ENCODE measurements around the gene PCARE.

Gene PCARE

DNA sequence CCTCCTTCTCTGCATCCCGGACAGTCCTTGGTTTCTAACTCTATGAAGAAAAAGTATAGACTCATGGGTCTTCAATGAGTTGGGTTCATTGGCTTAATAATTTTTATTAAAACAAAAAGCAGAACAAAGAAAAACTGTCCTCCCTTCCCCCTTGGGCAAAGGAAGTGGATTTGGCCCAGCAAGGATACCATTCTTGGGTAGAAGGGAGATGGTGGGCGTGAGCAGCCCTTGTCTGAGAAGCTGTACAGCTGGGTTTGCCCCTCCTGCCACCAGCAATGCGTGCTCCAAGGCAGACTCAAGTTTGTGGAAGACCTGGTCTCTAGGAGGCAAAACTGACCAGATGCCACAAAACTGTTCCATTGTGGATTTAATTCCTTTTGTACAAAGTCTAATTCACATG, 12.7 kb downstream of the PCARE start:
- DNase-seq: no peak

DNA sequence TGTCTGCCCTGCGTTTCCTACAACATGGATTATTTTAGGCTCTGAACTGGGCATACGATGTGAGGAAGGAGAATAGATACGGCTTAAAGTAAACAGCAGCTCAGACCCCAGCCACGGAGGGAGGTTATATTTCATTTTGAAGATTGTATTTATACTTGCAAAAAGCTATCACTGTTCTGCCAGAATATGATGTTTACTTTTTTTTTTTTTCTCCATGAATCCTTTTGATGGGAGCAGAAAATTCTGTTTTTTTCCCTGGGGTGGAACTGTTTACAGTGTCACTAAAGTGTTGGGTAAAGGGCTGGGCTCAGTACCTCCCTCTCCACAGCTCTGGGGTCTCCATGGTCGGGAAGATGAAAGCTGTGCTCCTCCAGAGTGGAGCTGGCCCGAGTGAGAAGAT, 13.1 kb downstream of the PCARE start:
- no peak for DNase-seq

DNA sequence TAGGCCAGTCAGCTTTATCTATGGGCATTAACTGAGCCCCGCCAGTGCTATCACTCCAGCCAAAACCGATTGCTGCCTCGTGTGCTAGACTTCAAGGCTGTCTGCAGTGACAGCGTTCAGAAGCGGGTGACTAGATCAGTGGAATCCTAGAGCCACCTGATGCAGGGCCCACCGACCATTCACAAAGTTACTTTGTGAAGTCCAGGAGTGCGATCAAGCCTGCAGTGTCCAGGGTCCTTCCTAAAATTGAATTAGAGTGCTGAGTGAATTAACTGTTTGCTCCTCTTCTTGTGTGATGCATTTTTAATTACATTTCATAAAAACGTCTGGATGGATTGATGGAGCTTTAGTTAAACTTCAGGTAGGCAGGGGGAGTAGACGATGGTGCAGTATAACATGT, 13.9 kb downstream of the PCARE start:
- no peak for DNase-seq

DNA sequence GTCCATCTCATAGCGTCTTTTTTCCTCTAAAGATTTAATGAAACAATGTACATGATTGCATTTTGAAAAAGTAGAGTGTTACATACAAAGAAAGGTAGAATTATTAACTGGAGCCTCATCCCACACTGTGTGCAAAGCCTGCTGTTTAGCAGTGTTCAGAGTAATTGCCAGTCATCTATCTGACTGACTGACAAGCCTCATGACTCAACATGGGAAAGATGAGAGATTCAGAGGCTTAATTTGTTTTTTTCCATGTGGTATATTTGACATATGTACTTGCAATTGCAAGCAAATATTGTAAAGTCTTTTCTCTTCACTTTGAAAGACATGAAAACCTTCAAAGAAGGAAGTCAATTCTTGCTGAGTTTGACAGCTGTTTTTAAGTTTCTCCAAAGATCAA, 14.7 kb downstream of the PCARE start:
- DNase-seq: no peak

DNA sequence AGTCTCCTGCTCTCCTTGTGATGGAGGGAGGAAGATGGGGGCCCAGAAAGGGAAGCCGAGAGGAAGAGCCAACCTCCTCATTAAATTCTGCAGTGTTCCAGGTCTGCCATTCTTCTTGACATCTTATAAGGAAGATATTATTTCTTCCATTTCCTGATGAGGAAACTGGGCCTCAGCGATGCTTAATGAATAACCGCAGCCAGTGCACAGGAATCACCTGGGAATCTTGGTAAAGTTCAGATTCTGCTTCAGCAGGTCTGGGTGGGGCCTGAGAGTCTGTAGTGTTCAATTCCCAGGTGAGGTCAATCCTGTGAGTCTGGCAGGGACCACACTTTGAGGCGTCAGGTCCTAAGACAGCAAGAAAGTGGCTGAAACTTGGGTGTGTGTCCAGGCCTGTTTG, 17.3 kb downstream of the PCARE start:
- DNase-seq: no peak

DNA sequence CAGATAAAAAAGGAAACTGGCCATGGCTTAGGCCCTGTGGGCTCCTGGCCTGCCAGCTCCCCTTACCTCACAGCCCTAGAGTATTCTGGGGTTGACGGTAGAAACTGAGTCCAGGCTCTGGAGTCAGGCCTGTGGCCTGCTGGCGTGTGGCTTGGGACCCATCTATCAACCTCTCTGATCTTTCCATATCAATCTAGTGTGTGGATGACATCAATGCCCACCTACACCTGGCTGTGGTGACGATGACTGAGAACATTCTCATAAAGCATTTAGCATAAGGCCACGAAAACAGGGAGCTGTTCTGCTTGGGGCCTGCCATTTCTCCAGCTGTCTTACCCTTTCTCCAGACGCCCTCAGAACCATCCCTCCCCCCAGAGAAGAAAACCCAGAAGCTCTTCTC, 17.9 kb downstream of the PCARE start:
- DNase-seq: no peak

DNA sequence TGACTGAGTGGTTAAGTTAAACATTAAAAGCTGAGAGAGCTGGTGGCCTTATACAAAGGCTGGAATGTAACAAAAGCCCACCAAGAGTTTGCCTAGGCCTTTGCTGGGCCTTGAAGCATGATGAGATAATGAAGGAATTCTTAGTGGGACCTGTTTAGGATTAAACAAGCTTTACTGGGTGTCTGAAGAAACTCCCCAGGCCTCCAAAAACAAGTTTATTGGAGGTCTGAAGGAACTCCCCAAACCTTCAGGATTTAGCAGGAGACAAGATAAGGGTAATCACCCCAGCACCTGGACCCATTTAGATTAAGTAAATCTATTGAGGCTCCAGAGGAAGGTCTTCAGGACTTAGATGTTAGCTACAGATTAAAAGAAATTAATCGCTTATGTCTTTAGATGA, 18.7 kb downstream of the PCARE start:
- no peak for DNase-seq

DNA sequence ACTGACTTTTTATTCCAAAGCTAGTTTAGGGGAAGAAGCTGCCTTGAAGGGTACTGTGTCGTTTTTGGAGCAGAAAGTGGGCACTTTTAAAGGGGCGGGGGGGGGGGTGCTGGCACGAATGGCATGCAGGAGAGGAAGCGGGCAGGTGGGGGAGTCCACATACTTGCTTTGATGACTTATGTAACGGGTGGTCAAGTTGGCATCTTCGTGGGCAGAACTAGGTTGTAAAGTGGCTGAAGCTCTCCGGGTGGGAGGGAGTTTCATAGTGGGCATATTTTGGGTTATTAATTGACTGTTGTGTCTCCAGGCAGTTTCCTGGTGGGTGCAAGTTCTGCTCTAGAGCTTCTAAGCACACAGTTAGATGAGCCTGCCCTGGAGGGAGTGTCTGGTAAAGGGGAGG, 19.9 kb downstream of the PCARE start:
- no peak for DNase-seq

DNA sequence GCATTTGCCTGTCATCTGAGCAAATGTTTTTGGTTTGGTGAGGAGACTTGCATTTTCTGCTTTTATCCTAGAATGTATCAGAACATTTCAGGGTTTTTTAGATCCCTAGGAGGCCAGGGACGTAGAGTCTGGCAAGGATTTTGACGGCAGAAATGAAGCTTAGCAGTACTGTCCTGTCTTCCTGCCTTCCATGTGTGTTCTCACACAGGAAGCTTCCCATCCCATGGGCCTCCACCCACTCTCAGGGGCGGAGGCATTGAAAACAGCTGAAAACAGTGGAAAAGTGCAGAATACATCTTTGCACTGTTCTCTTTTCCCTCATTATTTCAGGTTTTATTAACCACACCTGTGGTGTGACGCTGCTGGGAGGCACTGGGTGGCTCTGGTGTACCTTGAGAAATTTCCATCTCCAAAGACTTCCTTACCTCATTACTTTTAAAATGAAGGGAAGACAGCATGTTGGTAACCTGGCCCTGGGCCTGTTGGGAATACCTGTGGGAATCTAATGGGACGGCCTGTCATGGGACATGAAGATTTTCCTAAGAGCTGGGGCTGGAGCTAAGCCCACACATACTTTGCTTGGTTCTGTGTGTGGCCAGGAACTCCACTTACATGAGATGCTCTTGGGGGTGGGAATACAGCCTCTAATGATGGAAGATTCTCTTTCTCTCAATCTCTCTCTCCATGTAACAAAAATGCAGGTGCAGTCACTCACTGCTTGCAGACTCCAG, 20.5 kb downstream of the PCARE start:
- DNase-seq: no peak

DNA sequence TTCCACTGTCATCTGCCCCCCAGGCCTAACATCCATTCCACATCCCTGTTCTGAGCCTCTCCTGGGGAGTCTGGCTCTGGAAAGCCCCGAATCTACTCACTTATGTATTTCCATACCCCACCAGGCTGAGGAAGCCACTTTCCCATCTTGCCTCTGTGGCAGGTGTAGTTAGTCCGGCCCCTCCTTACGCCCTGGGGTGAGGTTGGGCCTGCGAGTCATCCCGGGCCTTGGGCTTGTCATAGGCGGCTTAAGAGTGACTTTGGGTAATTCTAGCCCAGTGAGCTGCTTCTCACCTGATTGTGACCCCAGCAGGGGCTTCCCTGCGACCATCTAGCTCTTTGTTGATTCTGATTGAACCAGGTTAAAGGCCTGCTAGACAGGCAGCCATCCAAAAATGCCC, 21.1 kb downstream of the PCARE start:
- DNase-seq: no peak

DNA sequence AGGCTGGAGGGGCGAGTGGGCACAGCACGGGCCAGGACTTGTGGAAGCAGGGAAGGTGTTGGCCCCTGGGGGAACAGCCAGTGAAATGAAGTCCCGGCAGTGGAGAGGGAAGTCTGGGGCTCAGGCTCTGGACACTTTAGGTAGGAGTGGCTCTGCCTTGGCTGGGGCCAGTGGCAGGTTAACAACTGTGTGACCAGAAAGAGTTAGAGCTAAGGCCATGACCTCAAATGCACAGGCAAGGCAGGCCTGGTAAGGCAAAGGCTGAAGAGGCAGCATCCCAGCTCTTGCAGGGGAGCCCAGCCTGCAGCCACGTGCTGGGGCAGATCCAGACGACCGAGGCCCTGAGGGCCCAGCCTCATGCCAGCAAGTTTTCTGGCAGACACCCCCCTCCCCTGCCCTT, 21.5 kb downstream of the PCARE start:
- no peak for DNase-seq

DNA sequence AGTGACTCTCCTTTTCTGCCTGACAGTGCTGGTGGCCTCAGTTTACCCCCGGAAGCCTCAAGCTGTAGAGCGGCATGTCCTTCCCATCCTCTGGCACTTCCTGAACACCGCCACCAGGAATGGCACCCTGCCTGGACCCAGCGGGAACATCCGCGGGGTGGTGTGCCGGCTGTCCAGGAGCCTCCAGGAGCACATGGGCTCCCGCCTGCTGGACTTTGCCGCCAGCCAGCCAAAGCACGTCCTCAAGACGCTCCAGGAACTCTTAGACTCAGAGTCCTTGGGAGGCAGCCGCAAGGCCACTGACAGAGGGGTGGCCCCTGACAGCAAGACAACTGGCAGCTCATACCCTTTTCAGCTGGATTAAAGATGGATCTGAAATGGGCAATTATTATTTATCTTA, 22.6 kb downstream of the PCARE start:
- no peak for DNase-seq

DNA sequence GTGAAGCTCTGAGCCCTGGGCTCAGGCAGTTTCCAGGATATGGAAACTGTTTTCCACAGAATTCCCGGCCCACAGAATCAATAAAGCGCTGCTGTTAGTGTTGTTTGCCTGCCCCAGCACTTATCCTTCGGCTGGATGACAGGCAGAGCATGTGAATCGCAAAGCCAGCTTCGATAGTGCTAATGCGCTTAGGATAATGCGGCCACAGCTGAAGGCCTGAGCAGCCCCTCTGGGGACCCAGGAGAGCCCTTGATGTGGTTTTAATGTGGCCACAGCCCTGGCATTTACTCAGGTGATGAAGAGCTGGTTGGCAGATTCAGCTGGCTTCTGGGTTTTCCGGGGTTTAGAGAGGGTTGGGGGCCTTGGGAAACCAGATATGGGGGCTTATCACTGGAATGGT, 23.7 kb downstream of the PCARE start:
- DNase-seq: no peak

DNA sequence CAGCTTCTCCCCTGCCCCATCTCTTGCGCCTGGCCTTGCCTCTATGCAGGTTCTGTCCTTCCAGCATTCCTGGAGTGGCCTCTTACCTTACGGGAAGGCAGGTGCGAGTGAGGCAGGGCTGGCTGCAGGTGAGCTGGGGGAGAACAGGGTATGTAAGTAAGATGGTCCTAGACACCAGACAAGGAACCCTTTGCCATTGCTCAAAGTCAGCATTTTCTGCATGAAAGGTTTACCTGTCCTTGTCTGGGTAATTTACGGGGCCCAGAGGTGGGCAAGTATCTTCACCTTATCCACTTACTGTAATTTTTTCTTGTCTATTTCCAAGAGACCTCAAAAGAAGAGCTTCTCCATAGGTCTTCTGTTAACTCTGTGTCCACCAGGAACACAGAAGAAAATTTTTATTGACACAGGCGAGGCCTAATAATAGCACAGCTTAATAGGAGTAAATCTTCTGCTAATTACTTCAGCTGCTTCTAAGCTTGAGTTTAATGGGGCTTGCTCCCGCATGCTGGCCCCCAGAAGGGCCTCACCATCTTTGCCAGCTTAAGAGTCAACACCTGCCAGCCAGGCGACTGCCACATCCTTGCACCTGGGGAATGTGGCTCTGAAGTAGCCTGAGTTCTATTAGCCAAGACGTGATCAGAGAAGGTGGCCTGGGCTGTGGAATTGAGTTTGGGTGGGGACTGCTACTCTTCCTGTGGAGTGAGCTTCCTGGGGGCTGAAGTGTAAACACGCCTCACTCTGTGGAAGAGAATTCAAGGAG, 27.1 kb downstream of the PCARE start:
- DNase-seq: no peak

DNA sequence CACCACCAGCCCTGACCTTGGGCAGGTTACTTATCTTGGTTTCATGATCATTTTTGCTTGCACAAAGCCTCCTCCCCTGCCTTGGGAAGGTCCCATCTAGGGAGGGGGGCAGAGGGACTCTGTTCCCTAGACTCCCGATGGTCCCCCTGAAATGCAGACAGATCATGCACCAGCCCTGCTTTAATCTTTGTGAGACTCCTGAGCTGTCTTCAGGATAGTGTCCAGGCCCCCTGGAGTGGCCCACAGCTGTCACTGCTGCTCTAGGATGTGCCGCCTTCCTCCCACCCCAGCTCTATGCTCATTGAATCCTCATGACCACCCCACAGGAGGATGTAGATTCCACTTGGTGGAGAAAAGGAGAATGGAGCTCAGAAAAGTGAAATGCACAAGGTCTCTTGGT, 28.0 kb downstream of the PCARE start:
- DNase-seq: no peak

DNA sequence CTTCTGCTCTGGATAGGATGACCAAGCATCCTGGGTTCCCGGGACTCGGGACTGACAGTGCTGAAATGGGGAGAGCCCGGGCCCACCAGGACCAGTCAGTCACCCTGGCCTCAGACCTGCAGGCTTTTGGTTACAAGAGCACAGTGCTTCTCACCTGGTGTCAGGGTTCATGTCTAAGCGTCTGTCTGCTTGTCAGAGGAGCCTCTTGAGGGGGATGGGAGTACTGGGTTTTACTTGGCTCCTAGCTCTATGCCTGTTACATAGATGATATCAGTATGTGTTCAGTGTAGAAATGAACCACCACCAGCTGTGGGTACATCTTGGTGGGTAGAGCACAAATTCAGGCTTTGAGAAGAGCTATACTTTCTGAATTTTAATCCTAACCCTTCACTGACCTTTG, 29.9 kb downstream of the PCARE start:
- DNase-seq: no peak

DNA sequence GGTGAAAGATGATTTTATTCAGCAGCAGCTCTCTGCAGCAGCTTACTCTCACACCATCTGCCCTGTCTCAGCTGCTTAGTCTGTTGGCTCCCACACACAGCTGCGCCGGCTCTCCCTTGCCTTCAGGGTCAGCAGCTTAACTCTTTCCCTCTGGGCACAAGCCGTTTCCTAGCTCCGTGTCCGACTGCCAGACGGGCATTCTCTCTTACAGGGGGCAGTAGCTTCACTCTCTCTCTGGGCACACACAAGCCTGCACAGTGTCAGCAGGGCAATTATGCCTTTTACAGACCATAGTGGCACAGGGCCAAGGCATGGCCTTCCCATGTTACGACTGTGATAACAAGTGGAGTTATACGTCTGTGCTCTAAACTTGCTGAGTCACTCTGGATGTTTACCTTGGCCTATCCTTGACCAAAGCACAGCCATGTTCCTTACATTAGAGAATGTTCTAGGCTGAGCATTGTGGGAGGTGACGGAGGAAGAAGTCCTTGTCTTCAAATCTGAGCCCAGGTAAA, 31.7 kb downstream of the PCARE start:
- DNase-seq: no peak

DNA sequence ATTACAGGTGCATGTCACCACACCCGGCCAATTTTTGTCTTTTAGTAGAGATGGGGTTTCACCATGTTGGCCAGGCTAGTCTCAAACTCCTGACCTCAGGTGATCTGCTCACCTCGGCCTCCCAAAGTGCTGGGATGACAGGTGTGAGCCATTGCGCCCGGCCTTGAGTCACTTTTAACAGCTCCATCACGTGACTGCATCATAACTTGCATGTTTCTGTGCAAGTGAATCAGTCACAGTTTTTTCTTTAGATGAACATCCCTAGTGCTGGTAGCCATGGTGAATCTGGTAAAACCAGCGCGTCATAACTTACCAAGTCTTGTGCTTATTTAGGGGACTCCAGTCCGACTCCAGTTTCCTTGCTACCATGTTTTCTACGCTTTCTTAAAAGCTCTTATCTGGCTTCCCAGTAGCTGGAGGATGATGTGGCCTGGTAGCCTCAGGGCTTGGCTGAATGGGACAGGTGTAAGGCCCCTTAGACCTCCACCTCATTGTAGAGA, 33.1 kb downstream of the PCARE start:
- no peak for DNase-seq

DNA sequence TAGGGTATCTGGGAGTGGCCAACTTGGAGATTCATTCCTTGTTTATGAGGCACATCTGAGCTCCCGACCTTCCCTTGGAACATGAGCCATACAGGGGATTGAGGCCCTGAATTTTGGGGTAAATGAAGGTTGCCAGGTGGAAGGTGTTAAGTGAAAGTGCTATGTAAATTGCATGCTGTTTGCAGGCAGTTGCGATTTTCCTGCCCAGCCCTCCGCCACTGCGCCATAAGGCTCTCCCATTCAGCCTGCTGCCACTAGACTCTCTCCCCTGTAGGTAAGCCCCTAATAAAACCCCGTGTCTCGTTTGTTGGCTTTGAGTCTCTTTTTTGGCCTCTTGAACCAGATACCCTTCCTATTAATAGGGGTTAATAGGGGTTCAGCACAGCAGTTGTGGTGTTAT, 33.8 kb downstream of the PCARE start:
- DNase-seq: no peak

DNA sequence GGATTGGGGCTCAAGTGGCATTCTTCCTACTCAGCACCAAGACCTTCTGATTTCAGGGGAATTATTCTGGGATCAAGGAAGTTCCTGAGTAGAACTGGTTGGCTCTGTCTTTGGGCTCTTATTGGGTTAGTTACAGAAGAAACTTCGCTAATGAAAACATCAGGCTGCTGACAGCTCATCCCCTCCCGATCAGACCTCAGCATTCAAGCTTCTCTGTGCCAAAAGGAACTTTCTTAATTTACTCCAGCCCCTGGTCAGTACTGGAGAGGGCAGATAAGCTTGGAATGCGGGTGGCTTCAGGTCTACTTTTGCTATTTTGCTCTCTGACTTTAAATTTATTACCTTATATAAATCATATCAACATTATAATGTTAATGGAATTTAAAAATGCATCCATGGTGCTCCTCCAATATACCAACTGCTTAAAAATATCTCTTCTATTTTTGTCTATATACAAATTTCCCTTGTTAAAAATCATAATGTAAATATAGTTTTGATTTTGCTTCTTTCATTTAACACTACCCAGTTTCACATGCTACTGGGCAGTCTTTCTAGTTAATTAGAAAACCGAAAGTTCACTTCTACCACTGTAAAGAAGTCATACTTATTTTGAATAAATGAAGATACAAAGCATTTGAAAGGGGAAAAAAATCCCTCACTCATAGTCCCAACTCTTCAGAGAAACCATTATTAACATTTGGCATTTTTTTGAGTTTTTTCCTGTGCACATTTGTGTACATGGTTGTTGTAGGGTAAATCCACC, 34.4 kb downstream of the PCARE start:
- no peak for DNase-seq

DNA sequence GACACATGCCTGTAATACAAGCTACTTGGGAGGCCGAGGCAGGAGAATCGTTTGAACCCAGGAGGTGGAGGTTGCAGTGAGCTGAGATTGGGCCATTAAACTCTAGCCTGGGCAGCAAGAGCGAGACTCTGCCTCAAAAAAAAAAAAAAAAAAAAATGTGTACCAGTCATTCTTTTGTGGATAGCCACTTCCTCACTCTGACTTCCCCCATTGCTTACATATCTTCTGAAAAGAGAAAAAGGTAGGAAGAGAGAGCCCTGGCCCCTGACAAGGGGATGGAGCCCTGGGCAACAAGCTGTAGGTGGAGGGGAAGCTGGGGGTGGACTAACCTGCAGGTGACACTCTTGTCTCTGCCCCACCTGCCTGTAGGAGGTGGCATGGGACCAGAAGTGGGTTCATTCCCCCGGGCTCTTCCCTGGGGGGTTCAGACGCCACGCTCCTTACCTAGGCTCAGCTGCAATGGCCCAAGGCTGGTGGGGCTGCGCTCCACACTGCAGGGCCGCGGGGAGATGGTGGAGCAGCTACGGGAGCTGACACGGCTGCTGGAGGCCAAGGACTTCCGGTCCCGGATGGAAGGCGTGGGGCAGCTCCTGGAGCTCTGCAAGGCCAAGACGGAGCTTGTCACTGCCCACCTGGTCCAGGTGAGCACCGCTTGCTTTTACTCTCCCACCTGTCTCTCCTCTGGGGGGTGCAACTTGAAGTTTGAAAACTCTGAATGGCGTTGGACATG, 39.1 kb downstream of the PCARE start:
- no peak for DNase-seq

DNA sequence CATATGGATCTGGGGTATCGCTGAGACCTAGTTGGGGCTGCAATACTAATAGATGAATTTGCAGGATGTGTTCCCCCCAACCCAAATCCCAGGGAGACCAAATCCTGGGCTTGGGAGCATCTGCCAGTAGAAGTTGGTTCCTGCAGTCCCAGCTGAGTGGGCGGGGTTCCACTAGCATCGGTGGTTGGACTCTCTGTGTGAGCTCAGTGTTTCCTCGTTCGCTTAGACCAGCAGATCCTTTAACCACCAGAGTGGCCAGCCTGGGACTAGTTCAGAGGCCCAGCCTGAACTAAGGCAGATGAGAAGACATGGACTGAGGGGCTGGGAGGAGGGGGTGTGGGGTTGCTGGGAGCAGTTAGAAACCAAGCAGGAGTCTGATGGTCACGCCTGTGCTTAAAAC, 40.7 kb downstream of the PCARE start:
- no peak for DNase-seq

DNA sequence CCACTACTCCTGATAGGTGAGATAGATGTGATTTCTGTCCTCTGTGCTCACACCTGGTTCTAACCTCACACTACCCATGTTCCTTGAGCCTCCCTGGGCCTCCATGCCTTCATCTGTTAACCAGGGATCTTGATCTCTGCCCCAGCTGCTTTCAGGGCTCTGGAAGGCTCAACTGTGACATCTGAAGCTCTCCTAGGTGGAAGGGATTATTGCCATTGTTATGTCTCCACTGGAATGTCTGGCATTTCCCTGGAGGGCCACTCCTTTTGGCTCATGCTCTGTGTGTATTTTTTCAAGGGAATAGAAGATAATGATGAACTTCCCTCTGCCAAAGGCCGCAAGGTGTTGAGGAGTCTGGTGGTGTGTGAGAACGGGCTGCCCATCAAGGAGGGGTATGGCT, 41.2 kb downstream of the PCARE start:
- no peak for DNase-seq
